Fibroblast of lung (primary cell): ENCODE data around the gene C6orf47.

Experiments
- CTCF ChIP-seq, 2 donors: IDR thresholded peaks in 1 of 2; conservative IDR thresholded peaks in 1 of 2; 1 replicate in 1 of 2; 2 replicates in 1 of 2; pipeline ENCODE4 v1.5.1; 2011 to 2012; ENCODE audit warnings: low read length in 2 of 2, control low read depth in 1 of 2, inconsistent platforms in 1 of 2, low read depth in 1 of 2, mild to moderate bottlenecking in 1 of 2
- EZH2 ChIP-seq: IDR thresholded peaks from 2 replicates; pipeline ENCODE4 v1.5.1; 2012; ENCODE audit warnings: low read length, control low read depth, mild to moderate bottlenecking; ENCODE audit errors: missing control alignments

DNA sequence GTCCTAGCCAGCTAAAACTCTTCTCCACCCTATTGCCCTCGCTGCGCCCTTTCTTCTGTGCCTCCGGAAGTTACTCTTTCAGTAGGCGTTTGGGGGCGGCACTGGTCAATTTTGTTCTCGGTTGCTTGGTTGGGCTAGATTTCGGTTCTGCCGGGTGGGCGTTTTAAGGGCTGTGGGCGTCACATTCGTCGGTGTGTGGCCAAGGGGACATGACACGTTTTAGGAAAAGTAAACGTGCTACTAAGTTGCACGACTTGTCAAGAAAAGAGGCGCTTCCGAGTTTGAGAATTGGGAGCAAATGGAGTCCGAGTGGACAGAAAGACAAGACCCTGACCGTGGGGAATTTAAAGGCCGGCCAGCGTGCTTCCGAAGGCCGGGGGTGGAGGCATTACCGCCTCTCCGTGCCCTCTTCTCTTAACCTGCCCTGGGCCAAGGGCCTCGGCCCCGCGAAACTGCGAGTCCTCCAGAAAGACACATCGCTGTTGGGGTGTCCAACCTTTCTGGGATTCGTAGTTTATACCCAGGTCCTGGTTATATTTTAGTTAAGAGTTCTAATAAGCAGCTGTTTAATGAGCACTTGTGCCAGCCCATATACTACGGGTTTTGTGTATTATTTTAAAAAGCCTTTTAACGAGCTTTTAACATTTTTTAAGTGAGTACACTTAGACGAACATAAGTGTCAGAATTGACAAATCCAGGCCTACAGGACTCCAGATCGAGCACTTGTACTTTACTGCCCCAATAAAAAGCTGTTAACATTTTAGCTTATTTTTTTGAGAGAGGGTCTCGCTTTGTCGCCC, 7.5 kb downstream of the C6orf47 start:
- TF ChIP-seq CTCF (conservative IDR thresholded peaks at IDR 0.05 in 1 of 2, IDR thresholded peaks at IDR 0.05 in 1 of 2; ENCODE audit: low read depth in 1 of 2, low read length in 2 of 2): peak; percentile 12 to 13
- TF ChIP-seq EZH2: no peak
